Skin of body (tissue), 2 donors: Measurements from ENCODE around the gene LACRT. TPM values are rescaled to one million over a fixed set of nuclear protein-coding genes. Genes with fewer than 3 reads are reported as not detected.
"Not testable (repeated sequence)": the region's sequence is repeated elsewhere in the genome, so short reads cannot be mapped to it uniquely, and the experiment has no call there.

ENCODE experiments used
- DNase-seq: peaks from one replicate; lab custom pipeline; 2025; lab: John Stamatoyannopoulos, UW
- total RNA-seq: library from RNA; depleted of rRNA; stranded (reverse); fragments of >200 nt; gene quantifications from one replicate; pipeline ENCODE4 v1.2.3, GENCODE V29; 2014

LACRT gene
- total RNA-seq, 1 donor from 2014 or later = not detected

DNA sequence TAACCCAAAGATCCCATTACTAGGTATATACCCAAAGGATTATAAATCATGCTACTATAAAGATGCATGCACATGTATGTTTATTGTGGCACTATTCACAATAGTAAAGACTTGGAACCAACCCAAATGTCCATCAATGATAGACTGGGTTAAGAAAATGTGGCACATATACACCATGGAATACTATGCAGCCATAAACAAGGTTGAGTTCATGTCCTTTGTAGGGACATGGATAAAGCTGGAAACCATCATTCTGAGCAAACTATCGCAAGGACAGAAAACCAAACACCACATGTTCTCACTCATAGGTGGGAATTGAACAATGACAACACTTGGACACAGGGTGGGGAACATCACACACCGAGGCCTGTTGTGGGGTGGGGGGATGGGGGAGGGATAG lies 4.4 kb upstream of the LACRT start:
- DNase-seq = not testable (repeated sequence)

DNA sequence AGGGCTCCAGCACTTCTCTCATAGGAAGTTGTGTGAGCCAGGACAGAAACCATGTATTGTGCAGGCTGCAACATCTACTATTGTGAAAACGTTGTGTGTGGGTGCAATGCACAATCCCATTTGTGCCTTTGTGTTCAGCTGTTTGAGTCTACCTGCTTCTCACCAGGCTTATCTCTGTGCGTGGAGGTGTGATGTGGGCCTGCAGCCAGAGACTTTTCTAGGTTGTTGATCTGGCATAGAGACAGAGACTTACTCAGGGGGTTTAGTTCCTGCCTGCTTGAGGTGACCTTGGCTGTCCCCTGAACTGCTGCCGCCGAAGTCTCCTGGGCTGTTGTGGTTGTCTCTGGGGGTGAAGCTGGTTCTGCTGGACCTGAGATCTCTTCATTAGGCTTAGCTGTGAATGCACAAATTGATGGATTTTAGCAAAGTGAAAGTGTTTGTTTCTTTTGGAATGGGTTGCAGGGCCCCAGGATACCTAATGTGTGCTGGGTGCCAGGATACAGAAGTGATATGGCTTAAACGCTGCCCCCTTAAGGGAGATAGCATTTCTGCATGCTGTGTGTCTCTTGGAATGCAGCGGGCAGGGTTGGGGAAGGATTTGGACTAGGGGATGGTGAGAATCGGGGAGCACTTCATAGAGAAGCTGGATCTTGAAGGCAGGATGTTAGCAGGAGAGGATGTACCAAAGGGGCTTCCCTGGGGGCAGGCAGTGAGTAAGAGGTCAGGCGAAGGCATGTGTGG lies 2.5 kb downstream of the LACRT start:
- no peak for DNase-seq

DNA sequence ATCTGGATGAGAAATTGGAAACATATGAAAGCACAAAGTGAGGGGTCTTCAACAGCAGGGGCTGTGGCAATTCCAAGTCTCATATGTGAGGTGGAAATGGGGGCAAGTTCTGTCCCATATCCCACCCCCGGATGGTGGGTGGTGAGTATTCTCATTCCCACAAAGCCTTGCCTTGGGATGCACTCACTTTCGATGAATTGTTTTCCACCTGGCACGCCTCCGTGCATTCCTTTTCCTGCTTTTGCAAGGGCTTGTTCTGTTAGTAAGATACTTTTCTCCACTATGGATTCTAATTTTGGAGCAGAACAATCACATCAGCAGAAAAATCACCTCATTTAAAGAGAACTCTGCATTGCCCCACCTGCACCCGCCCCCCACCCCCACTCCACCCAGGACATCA lies 3.1 kb downstream of the LACRT start:
- no peak for DNase-seq

DNA sequence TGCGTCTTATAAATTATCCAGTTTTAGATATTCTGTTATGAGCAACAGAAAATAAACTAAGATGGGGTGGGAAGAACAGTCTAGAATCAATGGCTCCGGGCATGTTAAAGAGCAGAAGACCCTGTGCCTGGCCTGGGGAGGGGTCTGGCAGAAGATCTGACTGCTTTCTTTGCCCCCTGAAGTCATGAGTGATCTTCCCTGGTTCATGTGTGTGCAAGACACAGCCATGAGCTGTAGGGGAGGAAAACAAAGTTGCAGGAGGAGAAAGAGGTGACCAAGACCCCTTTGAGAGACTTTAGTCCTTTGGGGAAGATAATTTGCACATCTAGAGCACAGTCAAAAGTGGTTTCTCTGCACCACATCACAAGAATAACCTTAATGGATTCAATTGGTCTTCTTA lies 4.8 kb downstream of the LACRT start:
- DNase-seq = no peak

DNA sequence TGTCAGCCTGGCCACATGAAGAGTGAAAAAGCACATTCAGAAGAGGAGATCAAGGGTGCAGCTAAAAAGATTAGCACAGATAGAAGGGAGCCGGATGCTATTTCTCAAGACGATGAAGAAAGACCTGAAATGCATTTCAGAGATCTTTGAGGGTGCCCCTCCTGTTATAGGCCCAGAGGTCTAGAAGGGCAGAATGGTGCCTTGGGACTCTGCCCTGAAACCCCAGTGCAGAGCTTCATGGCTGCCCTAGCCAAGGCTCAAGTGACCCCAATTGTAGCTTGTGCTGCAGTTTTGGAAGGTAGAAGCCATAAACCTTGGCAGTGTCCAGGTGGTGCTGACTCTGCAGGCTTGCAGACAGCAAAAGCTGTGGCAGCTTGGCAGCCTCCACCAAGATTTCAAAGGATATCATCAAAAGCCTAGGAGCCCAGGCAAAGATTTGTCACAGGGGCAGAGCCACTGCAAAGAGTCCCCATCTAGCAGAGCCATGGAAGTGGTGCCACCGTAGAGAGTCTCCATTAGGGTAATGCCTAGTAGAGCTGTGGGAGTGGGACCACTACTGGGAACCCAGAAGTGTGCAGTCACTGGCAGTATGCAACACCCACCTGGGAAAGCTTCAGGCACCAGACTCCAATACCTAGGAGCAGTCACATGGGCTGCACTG lies 6.4 kb downstream of the LACRT start:
- DNase-seq = no peak

DNA sequence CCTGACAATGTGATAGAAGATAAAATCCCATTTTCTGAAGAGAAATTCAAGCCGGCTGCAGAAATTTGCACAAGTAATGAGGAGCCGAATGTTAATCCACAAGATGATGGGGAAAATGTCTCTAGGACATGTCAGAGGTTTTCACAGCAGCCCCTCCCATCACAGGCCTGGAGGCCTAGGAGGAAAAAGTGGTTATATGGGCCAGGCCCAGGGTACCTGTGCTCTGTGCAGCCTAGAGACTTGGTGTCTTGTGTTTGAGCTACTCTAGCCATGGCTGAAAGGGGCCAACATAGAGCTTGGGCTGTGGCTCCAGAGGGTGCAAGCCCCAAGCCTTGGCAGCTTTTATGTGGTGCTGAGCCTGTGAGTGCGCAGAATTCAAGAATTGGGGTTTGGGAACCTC lies 7.4 kb downstream of the LACRT start:
- no peak for DNase-seq

DNA sequence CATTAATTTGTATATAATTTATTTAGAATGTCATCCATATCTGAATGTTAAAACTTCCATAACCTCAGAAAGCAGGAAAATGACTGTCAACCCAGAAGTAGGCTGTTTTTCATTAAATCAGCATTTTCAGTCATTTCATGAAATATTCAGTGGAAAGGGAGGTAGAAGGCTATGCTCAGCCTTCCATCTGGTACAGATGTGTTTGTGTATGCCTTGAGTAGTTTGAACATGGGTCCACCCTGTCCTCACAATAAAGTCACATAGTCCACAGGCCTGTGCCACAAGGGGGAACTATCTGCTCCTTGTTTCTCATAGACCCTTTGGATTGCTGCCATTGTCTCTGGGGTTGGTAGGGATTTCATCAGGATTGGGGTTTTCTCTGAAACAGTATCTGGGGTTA lies 9.1 kb downstream of the LACRT start:
- no peak for DNase-seq

DNA sequence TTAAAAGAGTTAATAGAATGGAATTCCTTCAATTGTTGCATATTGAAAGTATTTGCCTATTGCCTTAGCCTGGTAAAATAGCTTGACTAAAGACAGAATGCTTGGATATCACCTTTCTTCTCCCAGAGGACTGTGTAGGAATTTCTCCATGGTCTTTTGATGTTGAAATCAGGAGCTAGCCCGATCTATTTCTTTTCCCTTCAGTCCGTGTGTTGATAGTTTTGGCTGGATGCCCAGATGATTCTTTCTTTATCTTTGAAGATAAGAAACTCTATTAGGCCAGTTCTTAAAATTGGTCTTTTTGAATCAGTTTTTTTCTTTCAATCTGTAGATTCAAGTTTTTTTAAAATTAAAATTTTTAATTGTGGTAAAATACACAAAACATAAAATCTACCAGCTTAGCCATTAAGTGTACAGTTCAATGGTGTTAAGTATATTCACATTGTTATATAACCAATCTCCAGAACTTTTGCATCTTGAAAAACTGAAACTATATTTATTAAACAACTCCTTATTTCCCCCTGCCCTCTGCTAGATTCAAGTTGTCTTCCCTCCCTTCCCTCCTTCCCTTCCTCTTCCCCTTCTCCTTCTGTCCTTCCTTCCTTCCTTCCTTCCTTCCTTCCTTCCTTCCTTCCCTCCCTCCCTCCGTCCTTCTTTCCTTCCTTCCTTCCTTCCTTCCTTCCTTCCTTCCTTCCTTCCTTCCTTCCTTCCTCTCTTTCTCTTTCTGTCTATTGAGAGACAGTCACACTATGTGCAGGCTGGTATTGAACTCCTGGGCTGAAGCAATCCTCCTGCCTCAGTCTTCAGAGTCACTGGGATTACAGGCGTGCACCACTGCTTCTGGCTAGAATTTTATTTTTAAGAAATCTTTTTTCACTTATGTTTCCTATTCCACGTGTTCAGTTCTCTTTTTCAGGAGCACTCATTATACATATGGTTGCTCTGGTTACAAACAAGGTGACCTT lies 10.1 kb downstream of the LACRT start:
- no peak for DNase-seq

DNA sequence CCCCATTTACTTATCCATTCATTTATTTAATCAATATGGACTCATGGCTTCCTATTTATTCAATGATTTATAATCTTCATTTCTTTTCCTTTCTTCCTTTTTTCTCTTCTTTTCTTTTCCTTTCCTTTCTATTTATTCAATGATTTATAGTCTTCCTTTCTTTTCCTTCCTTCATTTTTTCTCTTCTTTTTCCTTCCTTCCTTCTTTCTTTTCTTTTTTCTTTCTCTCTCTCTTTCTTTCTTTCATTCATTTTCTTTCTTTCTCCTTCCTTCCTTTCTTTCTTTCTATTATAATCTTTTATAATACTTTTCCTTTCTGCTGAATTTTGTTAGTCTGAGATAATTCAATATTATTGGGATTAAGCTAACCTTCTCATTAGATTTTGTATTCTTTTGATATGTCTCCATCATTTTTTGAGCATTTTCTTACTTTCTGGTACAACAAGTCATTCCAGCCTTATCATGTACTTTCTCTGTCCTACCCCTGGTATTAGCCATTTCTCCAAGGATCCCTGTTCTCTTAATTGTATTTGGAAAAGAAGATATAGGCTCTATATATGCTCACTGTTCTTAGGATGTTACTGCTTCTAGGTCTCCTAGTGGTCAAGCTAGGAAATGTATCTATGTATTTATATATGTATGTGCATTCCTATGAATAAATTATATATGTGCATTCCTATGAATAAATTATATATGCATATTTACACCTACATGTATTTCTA lies 12.1 kb downstream of the LACRT start:
- no peak for DNase-seq

DNA sequence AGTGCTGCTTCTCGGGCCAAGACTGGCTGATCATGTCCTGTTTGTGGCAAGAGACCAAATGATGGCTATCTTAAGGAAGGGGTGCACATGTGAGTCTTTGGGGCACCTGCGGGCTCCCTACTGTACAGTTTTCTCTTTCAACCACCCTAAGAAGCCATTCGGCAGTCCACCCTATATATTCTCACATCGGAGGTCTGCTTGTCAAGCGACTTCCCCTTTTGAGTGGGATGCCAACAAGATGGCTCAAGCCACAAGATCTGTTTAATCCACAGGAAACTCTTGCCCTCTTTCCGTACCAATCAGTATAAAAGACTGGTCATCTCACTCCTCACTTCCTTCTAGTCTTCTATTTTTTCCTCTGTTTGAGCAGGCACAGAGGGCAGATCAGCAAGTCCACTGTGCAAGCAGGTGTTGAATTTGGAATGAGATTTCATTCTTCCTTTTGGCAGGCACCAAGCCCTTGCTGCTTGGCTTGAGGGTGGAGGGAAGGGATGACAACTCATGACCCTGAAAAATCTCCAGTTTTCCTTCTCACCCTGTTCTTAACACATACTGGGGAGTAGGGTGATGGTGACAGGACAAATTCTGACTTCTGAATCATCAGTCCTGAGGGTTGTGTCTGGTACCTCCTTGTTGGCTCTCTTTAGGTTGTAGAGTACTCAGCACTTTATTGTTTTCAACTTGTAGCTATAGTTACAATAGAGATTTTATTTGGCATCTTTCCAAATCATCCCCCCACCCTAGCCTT lies 17.6 kb downstream of the LACRT start:
- no peak for DNase-seq

DNA sequence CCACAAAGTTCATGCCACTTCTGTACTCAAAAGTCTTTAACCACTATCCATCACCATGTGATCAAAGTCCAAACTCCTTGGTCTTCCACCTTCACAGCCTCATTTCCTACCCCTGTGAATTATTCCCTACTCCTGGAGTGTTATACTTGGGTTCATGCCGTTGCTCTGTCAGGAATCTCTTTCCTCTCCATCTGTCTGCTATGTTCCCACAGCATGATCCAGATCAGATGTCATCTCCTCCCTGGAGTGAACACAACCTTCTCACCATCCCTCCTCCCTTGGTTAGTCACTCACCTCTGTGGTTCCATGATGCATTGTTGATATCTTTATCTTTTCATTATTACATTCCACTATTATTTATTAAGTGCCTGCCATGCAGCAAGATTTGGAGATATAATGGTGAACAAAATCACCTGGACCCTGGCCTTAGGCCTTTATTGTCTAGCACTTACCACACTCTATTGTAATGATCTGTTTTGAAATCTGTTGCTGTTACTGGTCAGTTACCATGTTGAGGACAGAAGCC lies 22.4 kb downstream of the LACRT start:
- no peak for DNase-seq

DNA sequence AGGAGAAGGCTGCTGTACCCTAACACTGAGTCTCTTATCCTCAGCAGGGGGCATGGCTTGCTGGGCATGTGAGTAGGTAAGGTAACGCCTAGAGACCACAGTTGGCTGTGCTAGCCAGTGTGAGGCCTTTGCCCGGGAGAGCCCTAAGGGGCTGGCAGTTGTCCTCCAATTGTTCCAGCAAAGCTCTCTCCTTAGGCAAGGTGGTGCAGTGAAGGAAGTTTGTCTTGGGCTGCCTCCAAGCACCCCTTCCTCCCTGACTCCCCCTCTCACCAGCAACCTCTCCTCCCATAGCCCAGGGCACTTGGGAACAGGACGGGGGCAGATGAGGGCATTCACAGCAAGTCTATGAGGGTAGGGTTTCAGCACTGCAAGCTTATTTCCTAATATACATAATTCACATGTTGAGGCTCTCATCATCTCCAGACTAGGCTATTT lies 23.0 kb downstream of the LACRT start:
- no peak for DNase-seq

DNA sequence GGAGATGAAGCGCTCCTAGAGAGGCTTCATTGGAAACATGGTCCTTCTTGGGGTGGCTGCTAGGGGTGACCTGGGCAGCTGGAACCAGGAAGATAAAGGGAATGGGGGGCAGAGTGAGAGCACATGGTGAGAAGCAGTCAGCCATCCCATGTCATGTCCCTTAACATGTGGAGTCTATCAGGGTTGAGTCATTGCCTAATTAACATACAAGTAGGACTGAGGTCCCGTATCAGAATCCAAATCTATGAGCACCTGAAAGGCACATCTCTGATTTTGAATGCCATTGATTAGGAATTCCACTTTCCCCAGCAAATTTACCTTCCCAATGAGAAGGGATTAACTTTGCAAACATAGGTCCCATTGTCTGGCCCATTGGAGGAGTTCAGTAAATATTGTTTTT lies 25.9 kb downstream of the LACRT start:
- DNase-seq = no peak

DNA sequence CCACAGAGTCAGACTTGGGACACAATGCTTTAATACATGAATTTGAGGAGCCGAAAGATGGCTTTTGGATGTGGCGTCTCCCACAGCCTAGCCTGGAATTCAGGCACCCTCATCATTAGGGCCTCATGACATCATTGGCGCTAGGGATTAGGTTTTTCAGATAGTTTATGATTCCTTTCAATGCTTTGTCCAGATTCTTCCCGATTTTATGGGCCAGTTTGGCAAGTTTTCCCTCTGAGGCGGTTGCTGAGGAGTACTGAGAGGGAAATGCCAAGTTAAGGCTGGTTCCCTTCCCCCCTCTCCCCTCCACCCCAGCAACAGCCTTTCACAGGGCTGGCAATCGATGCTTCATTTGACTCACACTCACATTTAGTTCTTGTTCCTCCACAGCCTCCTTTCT lies 26.5 kb downstream of the LACRT start:
- DNase-seq = no peak

DNA sequence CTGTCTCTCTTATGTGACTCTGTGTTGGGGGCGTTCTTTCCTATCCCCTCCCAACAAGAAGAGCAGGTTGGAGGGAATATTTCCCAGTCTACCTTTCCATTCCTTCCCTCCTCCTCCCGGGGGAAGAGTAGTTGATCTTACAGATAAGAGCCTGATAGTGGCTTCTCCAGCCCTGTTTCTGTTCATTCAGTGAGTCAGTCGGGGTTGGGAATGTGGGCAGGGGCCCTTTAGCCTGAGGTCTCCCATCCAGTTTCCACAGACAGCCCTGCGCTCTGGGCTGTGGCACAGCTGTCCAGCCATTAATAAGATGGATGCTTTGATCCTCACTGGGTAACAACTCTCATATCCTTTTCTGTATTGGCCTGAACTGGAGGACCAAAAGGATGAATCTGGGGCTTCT lies 28.1 kb downstream of the LACRT start:
- no peak for DNase-seq

DNA sequence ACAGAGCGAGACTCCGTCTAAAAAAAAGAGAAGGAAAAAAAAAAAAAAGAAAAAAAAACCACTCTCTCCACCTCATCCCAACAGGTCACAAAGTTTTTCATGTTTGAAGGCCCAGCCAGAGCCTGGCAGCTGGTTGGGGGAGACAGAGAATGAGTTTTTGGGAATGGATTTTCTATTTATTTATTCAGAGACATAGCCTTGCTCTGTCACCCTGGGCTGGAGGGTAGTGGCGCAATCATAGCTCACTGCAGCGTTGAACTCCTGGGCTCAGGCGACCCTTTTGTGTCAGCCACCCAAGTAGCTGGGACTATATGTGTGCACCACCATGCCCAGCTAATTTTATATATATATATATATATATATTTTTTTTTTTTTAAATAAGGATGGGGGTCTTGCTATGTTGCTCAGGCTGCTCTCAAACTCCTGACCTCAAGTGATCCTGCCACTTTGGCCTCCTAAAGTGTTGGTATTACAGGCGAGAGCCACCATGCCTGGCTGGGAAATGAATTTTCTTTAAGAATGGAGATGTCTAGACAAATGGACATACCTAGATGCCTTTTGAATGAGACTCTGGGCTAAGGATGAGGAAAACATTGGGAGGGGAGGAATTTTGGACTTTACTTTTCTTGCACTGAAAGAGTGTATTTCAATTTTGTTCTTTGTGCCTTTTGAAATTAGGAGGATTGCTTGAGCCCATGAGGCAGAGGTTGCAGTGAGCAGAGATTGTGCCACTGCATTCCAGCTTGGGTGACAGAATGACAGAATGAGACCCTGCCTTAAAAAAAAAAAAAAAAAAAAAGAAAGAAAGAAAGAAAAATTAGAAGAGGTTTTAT lies 29.3 kb downstream of the LACRT start:
- no peak for DNase-seq

DNA sequence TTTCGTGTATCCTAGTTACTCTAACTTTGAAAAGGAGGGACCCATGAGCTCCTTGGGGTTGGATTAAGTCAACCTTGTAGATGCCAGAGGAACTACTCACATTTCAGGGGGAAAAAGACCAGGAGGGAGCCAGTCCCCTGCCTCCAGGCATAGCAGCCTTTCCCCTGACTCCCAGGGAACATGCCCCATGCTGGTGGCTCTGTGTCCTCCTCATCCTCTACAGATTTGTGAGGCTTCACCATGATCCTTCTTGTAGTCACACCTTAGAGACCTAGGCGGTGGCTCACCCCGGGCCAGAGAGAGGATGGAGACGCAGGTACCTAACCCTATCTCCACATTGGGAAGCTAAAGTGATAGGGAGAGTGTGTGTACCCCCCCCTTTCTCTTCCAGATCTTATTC lies 30.3 kb downstream of the LACRT start:
- no peak for DNase-seq

DNA sequence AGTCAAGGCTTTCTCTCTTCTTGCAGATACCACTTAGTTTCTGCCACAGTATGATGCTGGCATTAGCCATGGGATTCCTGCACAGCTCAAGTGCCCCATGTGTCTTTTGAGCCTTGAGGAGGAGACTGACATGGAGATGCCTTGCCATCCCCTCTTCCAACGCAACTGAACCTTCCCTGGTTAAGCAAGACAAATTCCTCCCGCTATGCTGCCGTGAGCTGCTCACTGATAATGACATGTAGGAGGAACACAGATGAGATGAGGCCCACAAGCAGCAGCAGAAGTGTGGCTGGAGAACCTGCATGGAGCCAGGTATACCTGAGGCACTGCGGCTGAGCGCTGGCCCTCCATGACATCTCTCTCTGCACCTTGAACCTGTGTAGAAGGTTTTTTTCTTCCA lies 30.8 kb downstream of the LACRT start:
- DNase-seq = no peak

DNA sequence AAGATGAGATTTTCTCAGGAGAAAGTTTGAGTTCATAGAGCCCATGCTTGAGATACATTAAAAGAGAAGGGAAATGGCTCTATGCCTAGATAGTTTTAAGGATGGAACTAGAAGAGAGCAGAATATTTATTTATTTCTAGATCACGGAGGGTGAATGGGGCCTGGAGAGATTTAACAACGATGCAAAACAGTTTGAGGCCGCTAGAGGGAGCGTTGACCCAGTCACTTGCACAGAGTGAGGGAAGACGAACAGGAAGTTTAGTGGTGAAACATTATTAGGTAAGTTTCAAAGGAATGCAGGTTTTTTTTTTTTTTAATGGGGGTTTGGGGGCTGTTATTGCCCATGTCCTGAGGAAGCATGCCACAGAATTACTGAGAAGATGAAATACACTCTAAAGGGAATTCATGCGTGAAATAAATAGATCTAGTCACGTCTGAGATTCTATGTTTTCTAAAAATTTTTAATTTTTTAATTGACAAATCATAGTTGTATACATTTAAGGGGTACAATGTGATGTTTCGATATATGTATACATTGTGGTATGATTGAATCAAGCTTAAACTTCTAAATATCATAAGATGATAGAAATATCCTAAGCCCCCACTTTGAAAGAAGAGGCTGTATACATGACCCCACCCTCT lies 31.4 kb downstream of the LACRT start:
- DNase-seq = no peak
